ENCODE data around the gene RFWD3. TPM values are rescaled to one million over a fixed set of nuclear protein-coding genes. Genes with fewer than 3 reads are reported as not detected.

RFWD3 gene
- total RNA-seq, 4 donors from 2014 or later, result 20.3 to 33.5 (median 23.0) TPM

DNA sequence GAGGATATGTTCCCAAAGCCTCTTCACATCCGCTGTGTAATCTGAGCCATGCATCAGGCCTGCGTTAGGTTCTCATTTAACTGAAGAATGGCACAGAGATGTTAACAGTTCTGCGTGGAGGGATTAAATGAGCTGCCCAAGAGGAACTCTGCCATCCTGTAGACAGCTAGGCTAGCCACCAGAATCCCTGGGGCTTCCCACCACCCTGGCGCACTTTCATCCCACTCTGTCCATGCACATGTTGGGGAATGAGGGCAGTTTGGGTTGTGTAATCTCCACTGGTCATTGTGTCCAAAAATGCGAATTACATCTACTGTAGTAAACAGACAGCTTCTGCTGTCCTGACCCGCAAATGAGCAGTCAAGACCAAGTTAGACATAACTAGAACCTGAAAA, 58.7 kb downstream of the RFWD3 start:
- TF ChIP-seq POLR2A (IDR thresholded peaks at IDR 0.05), result no peak
- TF ChIP-seq, protein P1, sequence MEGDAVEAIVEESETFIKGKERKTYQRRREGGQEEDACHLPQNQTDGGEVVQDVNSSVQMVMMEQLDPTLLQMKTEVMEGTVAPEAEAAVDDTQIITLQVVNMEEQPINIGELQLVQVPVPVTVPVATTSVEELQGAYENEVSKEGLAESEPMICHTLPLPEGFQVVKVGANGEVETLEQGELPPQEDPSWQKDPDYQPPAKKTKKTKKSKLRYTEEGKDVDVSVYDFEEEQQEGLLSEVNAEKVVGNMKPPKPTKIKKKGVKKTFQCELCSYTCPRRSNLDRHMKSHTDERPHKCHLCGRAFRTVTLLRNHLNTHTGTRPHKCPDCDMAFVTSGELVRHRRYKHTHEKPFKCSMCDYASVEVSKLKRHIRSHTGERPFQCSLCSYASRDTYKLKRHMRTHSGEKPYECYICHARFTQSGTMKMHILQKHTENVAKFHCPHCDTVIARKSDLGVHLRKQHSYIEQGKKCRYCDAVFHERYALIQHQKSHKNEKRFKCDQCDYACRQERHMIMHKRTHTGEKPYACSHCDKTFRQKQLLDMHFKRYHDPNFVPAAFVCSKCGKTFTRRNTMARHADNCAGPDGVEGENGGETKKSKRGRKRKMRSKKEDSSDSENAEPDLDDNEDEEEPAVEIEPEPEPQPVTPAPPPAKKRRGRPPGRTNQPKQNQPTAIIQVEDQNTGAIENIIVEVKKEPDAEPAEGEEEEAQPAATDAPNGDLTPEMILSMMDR (IDR thresholded peaks at IDR 0.05), result no peak
- DNase-seq (ENCODE audit: low spot score in 2 of 2), result no peak
- H3K4me3 ChIP-seq (ENCODE audit: low read depth, poor library complexity, severe bottlenecking), result no peak overlapping the region
- intact Hi-C loops (cut with DNase I; ENCODE audit: low total_unique reads), result no loop called here
- 77% methylated on average over 6 of the region's 6 CpGs for WGBS, 2 donors

DNA sequence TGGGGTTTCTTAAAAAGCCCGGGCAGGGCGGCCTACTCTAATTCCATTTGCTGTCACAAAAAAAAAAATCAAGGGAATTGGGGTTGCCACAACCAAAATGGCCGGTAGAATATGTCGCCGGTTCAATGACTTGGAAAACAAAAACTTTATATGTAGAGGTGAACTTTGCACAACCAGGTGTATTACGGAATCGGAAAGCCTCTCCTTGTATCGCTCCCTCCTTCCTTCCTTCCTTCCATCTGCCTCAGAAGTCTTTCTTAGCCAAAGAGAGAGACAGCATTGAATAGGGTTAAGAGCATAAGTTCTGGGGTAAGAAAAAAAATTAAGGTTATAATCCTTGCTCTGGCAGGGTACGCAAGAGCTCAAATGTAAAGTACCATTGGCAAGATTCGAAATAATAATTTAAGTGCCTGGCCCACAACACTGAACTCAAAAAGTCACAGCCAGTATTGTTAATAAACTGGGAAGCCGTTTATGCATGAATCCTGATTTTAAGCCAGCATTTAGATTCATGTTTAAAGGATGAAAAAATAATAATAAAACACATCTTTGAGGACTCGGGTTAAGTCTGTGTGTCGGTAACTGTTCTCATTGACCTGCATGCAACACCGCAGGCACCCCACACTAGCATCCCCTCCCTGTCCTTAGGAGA, 59.2 kb downstream of the RFWD3 start:
- no peak for DNase-seq (ENCODE audit: low spot score in 2 of 2)
- 15% methylated on average over 14 of the region's 14 CpGs for WGBS, 2 donors
- TF ChIP-seq, protein P1 (IDR thresholded peaks at IDR 0.05), result no peak
- no peak for TF ChIP-seq POLR2A (IDR thresholded peaks at IDR 0.05)
- H3K4me3 ChIP-seq (ENCODE audit: low read depth, poor library complexity, severe bottlenecking), result no peak overlapping the region
- intact Hi-C loops (cut with DNase I; ENCODE audit: low total_unique reads), result no loop called here

DNA sequence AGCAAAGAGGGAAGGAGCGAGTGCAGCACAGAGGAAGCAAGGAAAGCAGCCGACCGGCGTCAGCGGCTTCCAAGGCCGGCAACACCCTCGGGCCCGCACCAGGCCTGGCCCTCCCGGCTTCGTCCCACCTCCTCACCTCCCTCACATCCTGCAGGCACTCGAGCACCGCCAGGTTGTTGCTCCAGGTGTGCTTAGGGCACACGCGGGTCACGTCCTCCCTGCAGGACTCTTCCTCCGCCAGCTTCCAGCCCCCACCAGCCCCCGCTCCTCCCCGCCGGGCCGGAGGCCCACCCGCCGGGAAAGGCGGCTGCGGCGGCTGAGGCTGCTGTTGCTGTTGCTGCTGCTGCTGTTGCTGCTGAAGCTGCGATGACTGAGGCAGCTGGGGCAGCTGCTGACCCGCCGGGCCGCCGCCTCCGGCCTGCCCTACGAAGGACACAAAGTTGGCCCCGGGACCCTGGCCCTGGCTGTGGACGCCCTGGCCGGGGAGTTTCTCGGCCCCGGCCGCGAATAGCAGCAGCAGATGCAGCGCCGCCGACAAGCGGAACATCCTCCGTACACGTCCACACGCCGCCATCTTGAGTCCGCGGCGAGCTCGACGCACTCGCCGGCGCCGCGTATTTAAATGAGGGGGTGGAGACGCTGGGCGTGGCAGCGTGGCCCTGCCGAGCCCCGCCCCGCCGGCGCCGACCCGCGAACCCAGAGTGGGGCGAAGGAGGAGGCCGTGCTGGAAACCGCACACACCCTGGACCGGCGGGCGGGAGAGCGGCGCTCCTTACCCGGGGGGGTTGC, 60.0 kb downstream of the RFWD3 start, which contains the start of gene GLG1:
Gene GLG1 (minus strand): TSS at position 594 of the 789 bp plus-strand sequence. CDS start 20 bp downstream, at position 574.
- peak within 1 kb of the TSS; percentile 77 for H3K4me3 ChIP-seq (ENCODE audit: low read depth, poor library complexity, severe bottlenecking)
- TF ChIP-seq POLR2A (IDR thresholded peaks at IDR 0.05), result peak in 1 of 2 donors; percentile 56
- TF ChIP-seq, protein P1 (IDR thresholded peaks at IDR 0.05), result no peak
- intact Hi-C loops (cut with DNase I; ENCODE audit: low total_unique reads), result no loop called here
- WGBS, 2 donors, result 1% methylated on average over 54 to 55 of the region's 77 CpGs
- peak; percentile 86 to 97 for DNase-seq (ENCODE audit: low spot score in 2 of 2)

DNA sequence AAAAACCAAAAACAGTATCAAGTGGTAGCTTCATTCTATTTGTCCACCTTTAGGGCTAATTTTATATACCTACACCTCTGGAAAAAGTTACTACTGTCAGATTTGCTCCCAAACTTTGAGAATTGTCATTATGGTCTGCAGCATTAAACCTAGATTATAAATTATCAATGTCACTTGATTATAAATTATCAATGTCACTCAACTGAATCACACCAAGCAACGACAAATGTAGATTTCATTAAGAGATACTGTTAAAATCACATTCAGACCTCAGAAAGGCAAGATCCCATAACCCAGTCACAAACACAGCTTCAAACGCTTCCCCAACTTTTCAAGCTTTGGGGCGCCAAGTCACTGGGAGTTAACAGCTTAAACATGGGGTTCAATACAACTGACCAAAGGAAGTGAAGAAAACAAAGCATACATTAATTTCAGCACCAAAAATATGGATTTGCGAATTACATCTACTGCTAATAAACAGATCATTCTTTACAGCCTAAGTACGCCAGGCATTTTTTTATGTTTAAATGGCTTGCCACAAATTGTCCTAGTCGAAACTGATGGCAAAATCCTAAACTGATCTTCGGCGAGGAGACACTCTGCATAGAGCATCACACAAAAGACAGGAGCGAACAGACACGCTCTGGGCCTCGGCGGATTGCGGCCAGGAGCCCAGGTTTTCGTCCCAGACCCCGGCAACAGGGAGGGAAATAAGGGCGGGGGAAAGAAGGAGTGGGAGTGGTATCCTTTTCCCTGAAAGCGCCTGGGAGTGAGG, 60.7 kb downstream of the RFWD3 start:
- no peak for TF ChIP-seq POLR2A (IDR thresholded peaks at IDR 0.05)
- TF ChIP-seq, protein P1 (IDR thresholded peaks at IDR 0.05), result no peak
- intact Hi-C loops (cut with DNase I; ENCODE audit: low total_unique reads), result no loop called here
- no peak for DNase-seq (ENCODE audit: low spot score in 2 of 2)
- H3K4me3 ChIP-seq (ENCODE audit: low read depth, poor library complexity, severe bottlenecking), result peak overlapping the region; percentile 77
- 2 to 4% methylated on average over 17 of the region's 17 CpGs for WGBS, 2 donors

DNA sequence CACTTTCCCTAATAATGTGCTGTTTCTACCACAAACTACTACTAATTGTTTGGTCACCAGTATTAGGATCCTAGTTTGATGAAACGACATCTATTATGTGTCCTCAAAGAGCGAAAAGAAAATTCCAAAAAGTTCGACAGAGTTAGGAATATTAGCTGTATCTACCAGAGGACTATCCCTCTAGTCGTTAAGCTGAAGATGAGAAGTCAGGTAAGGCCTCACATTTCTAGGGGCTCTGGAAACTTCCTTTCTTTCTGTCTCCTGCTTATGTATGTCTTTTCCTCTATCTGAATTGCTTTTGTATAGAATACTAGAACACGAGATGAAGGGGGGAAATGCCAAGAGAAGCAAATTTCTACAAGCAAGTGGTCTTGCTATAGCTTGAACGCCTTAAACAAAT, 61.3 kb downstream of the RFWD3 start:
- 40 to 41% methylated on average over 6 of the region's 6 CpGs for WGBS, 2 donors
- H3K4me3 ChIP-seq (ENCODE audit: low read depth, poor library complexity, severe bottlenecking), result no peak overlapping the region
- no peak for DNase-seq (ENCODE audit: low spot score in 2 of 2)
- intact Hi-C loops (cut with DNase I; ENCODE audit: low total_unique reads), result no loop called here
- no peak for TF ChIP-seq POLR2A (IDR thresholded peaks at IDR 0.05)
- TF ChIP-seq, protein P1 (IDR thresholded peaks at IDR 0.05), result no peak

All from lower leg skin (tissue), 4 donors.